Measurements from ENCODE around the gene HORMAD2. TPM values are rescaled to one million over a fixed set of nuclear protein-coding genes. Genes with fewer than 3 reads are reported as not detected.

HORMAD2 gene
- total RNA-seq, 1 donor from 2014 or later = not detected

- H3K4me3 ChIP-seq = no peak overlapping the region
- TF ChIP-seq, protein P1, sequence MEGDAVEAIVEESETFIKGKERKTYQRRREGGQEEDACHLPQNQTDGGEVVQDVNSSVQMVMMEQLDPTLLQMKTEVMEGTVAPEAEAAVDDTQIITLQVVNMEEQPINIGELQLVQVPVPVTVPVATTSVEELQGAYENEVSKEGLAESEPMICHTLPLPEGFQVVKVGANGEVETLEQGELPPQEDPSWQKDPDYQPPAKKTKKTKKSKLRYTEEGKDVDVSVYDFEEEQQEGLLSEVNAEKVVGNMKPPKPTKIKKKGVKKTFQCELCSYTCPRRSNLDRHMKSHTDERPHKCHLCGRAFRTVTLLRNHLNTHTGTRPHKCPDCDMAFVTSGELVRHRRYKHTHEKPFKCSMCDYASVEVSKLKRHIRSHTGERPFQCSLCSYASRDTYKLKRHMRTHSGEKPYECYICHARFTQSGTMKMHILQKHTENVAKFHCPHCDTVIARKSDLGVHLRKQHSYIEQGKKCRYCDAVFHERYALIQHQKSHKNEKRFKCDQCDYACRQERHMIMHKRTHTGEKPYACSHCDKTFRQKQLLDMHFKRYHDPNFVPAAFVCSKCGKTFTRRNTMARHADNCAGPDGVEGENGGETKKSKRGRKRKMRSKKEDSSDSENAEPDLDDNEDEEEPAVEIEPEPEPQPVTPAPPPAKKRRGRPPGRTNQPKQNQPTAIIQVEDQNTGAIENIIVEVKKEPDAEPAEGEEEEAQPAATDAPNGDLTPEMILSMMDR (IDR thresholded peaks at IDR 0.05; ENCODE audit: borderline replicate concordance) = no peak
- no peaks in the 10 kb centered on the region for H3K9me3 ChIP-seq (replicated peaks)
- no peaks in the 10 kb centered on the region for H3K27me3 ChIP-seq (ENCODE audit: low read depth)
- no peak for DNase-seq
- H3K4me1 ChIP-seq = no peaks in the 10 kb centered on the region
- no peak overlapping the region for H3K27ac ChIP-seq (replicated peaks)
- intact Hi-C loops (cut with micrococcal nuclease) = no loop called here
- H3K36me3 ChIP-seq = no peaks in the 10 kb centered on the region
Observed at GRCh38 chr22:30043161-30043560, 37.1 kb upstream of the HORMAD2 start.

GRCh38 chr22:30044369-30044768 lies 35.9 kb upstream of the HORMAD2 start:
- Histone ChIP-seq H3K4me3 (no peak overlapping the region), H3K27ac (replicated peaks) (no peak overlapping the region), H3K27me3 (ENCODE audit: low read depth) (no peaks in the 10 kb centered on the region), H3K4me1 (no peaks in the 10 kb centered on the region), H3K9me3 (replicated peaks) (no peaks in the 10 kb centered on the region), H3K36me3 (no peaks in the 10 kb centered on the region)
- TF ChIP-seq, protein P1 (IDR thresholded peaks at IDR 0.05; ENCODE audit: borderline replicate concordance) = no peak
- intact Hi-C loops (cut with micrococcal nuclease) = no loop called here
- no peak for DNase-seq

- no peak for DNase-seq
- no peaks in the 10 kb centered on the region for H3K4me1 ChIP-seq
- intact Hi-C loops (cut with micrococcal nuclease) = no loop called here
- H3K9me3 ChIP-seq (replicated peaks) = no peaks in the 10 kb centered on the region
- H3K4me3 ChIP-seq = no peak overlapping the region
- H3K27me3 ChIP-seq (ENCODE audit: low read depth) = no peaks in the 10 kb centered on the region
- H3K36me3 ChIP-seq = no peaks in the 10 kb centered on the region
- TF ChIP-seq, protein P1 (IDR thresholded peaks at IDR 0.05; ENCODE audit: borderline replicate concordance) = no peak
- H3K27ac ChIP-seq (replicated peaks) = no peak overlapping the region
Observed at GRCh38 chr22:30044881-30045493, 35.3 kb upstream of the HORMAD2 start.

- TF ChIP-seq, protein P1 (IDR thresholded peaks at IDR 0.05; ENCODE audit: borderline replicate concordance) = no peak
- intact Hi-C loops (cut with micrococcal nuclease) = no loop called here
- no peaks in the 10 kb centered on the region for H3K9me3 ChIP-seq (replicated peaks)
- H3K36me3 ChIP-seq = no peaks in the 10 kb centered on the region
- no peaks in the 10 kb centered on the region for H3K4me1 ChIP-seq
- no peak overlapping the region for H3K27ac ChIP-seq (replicated peaks)
- no peaks in the 10 kb centered on the region for H3K27me3 ChIP-seq (ENCODE audit: low read depth)
- DNase-seq = no peak
- H3K4me3 ChIP-seq = no peak overlapping the region
Observed at GRCh38 chr22:30045494-30045887, 34.8 kb upstream of the HORMAD2 start.

DNA sequence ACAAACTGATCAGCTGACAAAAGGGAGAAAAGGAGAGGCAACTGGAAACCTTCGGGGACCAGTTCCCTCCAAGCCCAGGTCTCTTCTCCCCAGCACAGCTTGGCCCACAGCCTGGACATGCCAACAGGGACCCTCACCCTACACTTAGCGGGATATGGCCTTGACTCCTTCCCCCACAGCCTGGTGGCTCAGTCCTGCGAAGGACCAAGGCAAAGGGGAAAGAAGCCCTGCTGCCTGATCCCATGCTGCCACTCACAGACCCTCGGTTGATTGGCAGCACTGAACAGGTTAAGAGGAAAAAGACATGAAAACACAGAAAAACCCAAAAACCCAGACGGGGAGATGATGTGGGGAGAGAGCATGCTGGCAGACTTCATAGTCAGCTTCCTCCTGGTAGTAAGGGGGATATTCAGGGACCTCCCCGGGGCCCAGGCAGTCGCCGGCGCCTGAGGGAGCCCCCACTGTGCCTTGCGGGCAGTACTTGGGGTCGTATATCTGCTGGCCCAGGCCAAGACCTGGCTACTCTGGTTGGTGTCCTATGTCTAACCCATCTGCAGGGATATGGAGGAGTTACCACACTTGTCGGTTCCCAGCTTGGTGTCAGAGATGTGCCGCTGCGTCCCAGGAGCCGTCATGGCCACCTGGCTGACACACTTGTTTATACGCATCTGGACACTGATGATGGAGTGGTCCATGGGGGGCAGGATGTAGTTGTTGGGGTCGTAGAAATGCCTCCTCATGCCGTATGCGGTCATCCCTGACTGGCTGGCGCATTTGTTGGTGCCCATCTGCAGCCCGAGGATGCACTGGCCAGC lies 34.2 kb upstream of the HORMAD2 start:
- DNase-seq = no peak
- intact Hi-C loops (cut with micrococcal nuclease) = no loop called here
- no peaks in the 10 kb centered on the region for H3K36me3 ChIP-seq
- no peak overlapping the region for H3K27ac ChIP-seq (replicated peaks)
- no peaks in the 10 kb centered on the region for H3K4me1 ChIP-seq
- TF ChIP-seq, protein P1 (IDR thresholded peaks at IDR 0.05; ENCODE audit: borderline replicate concordance) = no peak
- H3K9me3 ChIP-seq (replicated peaks) = no peaks in the 10 kb centered on the region
- H3K4me3 ChIP-seq = no peak overlapping the region
- H3K27me3 ChIP-seq (ENCODE audit: low read depth) = no peaks in the 10 kb centered on the region

Data from left ventricle myocardium inferior (tissue), 1 donor.